Esophagus squamous epithelium (tissue), 4 donors: ENCODE results near the gene ATP7B.

ENCODE experiments used
- POLR2A ChIP-seq, 4 donors: fragments of 450-650 bp; IDR thresholded peaks; one replicate each; pipeline ENCODE4 v1.6.1; 2017; ENCODE audit warnings: antibody characterized with exemption in 4 of 4, mild to moderate bottlenecking in 4 of 4, moderate library complexity in 3 of 4
- TF ChIP-seq, protein P1 (sequence below), 6 experiments: fragments of 450-650 bp in 4 of 6; fragments of 200-600 bp in 2 of 6; sonication (generic) in 2 of 6; IDR thresholded peaks; one replicate each; pipeline ENCODE4 v1.5.1; 2016 to 2019; ENCODE audit warnings: antibody characterized with exemption in 6 of 6, mild to moderate bottlenecking in 4 of 6, moderate library complexity in 4 of 6

DNA sequence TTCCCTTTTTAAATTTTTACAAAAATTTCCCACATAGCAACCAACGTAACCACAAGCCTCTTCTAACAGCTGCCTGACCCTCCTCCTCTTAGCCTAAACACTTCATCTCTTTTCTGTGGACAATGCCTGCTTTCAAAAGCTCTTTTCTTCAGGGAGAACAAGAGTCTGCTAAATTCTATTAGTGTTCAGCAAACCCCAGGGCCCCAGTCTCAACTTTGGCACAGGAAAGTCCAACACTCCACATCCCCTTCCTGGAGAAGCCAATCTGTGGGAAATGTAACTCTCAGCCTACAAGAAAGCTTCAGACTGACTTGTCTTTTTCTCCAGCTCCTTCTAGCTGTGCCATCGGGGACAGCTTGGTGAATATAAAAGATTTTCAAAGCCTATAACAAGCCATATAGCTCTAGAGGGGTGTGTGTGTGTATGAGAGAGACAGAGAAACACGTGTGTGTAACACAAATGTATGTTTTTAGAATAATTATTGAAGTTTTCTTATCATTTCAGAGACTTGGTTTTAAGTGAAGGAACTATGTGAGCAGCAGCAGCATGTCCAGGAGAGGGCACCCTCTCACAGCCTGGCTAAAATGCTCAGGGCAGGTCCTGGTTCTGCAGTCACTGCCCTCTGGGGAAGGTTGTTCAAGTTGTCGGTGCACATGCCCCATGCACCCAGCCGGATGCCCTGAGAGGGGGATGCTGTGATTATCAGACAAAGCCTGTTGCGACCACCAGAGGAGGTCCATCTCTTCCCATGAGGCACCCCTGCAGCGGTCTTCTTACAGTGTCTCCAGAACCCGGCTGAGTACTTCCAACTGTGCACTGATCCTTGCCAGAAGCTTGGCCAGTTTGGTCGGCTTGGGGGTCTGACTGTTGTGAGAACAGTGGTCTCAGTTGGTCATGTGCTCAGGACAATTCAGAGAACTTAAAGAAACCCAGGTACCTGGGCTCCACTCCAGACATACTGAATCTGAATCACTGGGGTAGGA, 115.1 kb downstream of the ATP7B start:
- no peak for TF ChIP-seq POLR2A (IDR thresholded peaks at IDR 0.05)
- TF ChIP-seq, protein P1, sequence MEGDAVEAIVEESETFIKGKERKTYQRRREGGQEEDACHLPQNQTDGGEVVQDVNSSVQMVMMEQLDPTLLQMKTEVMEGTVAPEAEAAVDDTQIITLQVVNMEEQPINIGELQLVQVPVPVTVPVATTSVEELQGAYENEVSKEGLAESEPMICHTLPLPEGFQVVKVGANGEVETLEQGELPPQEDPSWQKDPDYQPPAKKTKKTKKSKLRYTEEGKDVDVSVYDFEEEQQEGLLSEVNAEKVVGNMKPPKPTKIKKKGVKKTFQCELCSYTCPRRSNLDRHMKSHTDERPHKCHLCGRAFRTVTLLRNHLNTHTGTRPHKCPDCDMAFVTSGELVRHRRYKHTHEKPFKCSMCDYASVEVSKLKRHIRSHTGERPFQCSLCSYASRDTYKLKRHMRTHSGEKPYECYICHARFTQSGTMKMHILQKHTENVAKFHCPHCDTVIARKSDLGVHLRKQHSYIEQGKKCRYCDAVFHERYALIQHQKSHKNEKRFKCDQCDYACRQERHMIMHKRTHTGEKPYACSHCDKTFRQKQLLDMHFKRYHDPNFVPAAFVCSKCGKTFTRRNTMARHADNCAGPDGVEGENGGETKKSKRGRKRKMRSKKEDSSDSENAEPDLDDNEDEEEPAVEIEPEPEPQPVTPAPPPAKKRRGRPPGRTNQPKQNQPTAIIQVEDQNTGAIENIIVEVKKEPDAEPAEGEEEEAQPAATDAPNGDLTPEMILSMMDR (IDR thresholded peaks at IDR 0.05) = peak in 5 of 6 experiments; percentile 35 to 67 (median 48)
